GM23338 (cell line): ENCODE results near the gene SFI1. TPM values are rescaled to one million over a fixed set of nuclear protein-coding genes. Genes with fewer than 3 reads are reported as not detected.

Source experiments
- ATAC-seq: fragments of 200-7000 bp; cut with Tn5 transposase; 3 replicates; pipeline ENCODE4 v1.9.1; 2020
- DNase-seq: peaks from one replicate; pipeline ENCODE4 v3.0.0-alpha.2; 2015; ENCODE audit warnings: low spot score
- H2AFZ ChIP-seq: fragments of 200-600 bp; sonication (generic); 2 replicates; pipeline ENCODE4 v1.8.0; 2016; ENCODE audit warnings: antibody characterized with exemption, mild to moderate bottlenecking, moderate library complexity
- H3F3A ChIP-seq: fragments of 200-600 bp; sonication (generic); replicated peaks from 2 replicates; pipeline ENCODE4 v1.8.0; 2017; ENCODE audit warnings: antibody characterized with exemption, mixed run types, low read depth
- H3K27ac ChIP-seq: fragments of 200-600 bp; sonication (generic); 2 replicates; pipeline ENCODE4 v1.6.1; 2016; ENCODE audit warnings: low read depth
- H3K27me3 ChIP-seq: fragments of 200-600 bp; sonication (generic); 2 replicates; pipeline ENCODE4 v1.8.0; 2016; ENCODE audit warnings: mild to moderate bottlenecking, mixed run types, moderate library complexity; ENCODE audit not compliant: insufficient read depth
- H3K36me3 ChIP-seq: fragments of 200-600 bp; sonication (generic); 2 replicates; pipeline ENCODE4 v1.8.0; 2016; ENCODE audit warnings: mild to moderate bottlenecking; ENCODE audit not compliant: insufficient read depth
- H3K4me1 ChIP-seq: fragments of 200-600 bp; sonication (generic); 2 replicates; pipeline ENCODE4 v1.8.0; 2016; ENCODE audit warnings: mild to moderate bottlenecking, moderate library complexity; ENCODE audit not compliant: insufficient read depth
- H3K4me2 ChIP-seq: fragments of 200-600 bp; sonication (generic); 2 replicates; pipeline ENCODE4 v1.7.1; 2017; ENCODE audit warnings: mixed run types
- H3K4me3 ChIP-seq: fragments of 200-600 bp; sonication (generic); 2 replicates; pipeline ENCODE4 v1.6.1; 2016; ENCODE audit warnings: mixed run types
- H3K79me2 ChIP-seq: fragments of 200-600 bp; sonication (generic); replicated peaks from 2 replicates; pipeline ENCODE4 v1.8.0; 2017; ENCODE audit warnings: mild to moderate bottlenecking; ENCODE audit not compliant: insufficient read depth
- H3K9me2 ChIP-seq: fragments of 200-600 bp; sonication (generic); 2 replicates; pipeline ENCODE4 v1.8.0; 2017; ENCODE audit not compliant: insufficient read depth
- H4K20me1 ChIP-seq: fragments of 200-600 bp; sonication (generic); replicated peaks from 2 replicates; pipeline ENCODE4 v1.8.0; 2017; ENCODE audit warnings: mild to moderate bottlenecking; ENCODE audit not compliant: insufficient read depth
- H3K27ac Mint-ChIP-seq: 2 replicates; pipeline ENCODE4 v1.8.0; 2020; ENCODE audit warnings: inconsistent platforms, mild to moderate bottlenecking, moderate library complexity, mixed read lengths
- H3K27me3 Mint-ChIP-seq: 3 replicates; pipeline ENCODE4 v1.8.0; 2022; ENCODE audit warnings: low read depth, mild to moderate bottlenecking, moderate library complexity, mixed read lengths, inconsistent platforms; ENCODE audit not compliant: insufficient read depth, poor library complexity
- H3K36me3 Mint-ChIP-seq: 3 replicates; pipeline ENCODE4 v1.8.0; 2021; ENCODE audit warnings: low read depth, mild to moderate bottlenecking, inconsistent platforms, moderate library complexity, mixed read lengths
- H3K4me1 Mint-ChIP-seq: 3 replicates; pipeline ENCODE4 v1.8.0; 2020; ENCODE audit warnings: mild to moderate bottlenecking, inconsistent platforms, mixed read lengths
- H3K4me3 Mint-ChIP-seq: 3 replicates; pipeline ENCODE4 v1.8.0; 2021; ENCODE audit warnings: moderate library complexity, mild to moderate bottlenecking, inconsistent platforms, mixed read lengths
- H3K9me3 Mint-ChIP-seq: 3 replicates; pipeline ENCODE4 v1.8.0; 2020; ENCODE audit warnings: moderate library complexity, mild to moderate bottlenecking, inconsistent platforms, mixed read lengths
- CREB1 ChIP-seq: fragments of 250-450 bp; sonication (Bioruptor Pico); IDR thresholded peaks from 2 replicates; pipeline ENCODE4 v1.5.0; 2020; ENCODE audit warnings: low read depth, mild to moderate bottlenecking, moderate library complexity
- CTCF ChIP-seq, 2 experiments: fragments of 200-600 bp in 1 of 2; sonication (generic) in 1 of 2; conservative IDR thresholded peaks; 2 replicates each; pipeline versions ENCODE4 v1.5.1 to v1.6.1; 2016 to 2017; ENCODE audit warnings: antibody characterized with exemption in 2 of 2, low read depth in 2 of 2, mild to moderate bottlenecking in 2 of 2, moderate library complexity in 1 of 2
- ETS1 ChIP-seq: IDR thresholded peaks from 2 replicates; pipeline ENCODE4 v1.6.1; 2016; ENCODE audit warnings: antibody characterized with exemption
- EZH2 ChIP-seq: fragments of 200-600 bp; sonication (generic); IDR thresholded peaks from one replicate; pipeline ENCODE4 v1.8.0; 2017; ENCODE audit warnings: antibody characterized with exemption, mild to moderate bottlenecking, low read depth; ENCODE audit not compliant: unreplicated experiment
- JUNB ChIP-seq: IDR thresholded peaks from one replicate; pipeline ENCODE4 v1.6.1; 2016; ENCODE audit warnings: antibody characterized with exemption; ENCODE audit not compliant: unreplicated experiment
- NANOG ChIP-seq: IDR thresholded peaks from 2 replicates; pipeline ENCODE4 v1.6.1; 2016; ENCODE audit warnings: antibody characterized with exemption, borderline replicate concordance
- POLR2AphosphoS5 ChIP-seq: IDR thresholded peaks from 2 replicates; pipeline ENCODE4 v1.6.1; 2016; ENCODE audit warnings: antibody characterized with exemption, low read depth
- REST ChIP-seq: IDR thresholded peaks from one replicate; pipeline ENCODE4 v1.6.1; 2018; ENCODE audit warnings: antibody characterized with exemption; ENCODE audit not compliant: unreplicated experiment
- STAT1 ChIP-seq: IDR thresholded peaks from one replicate; pipeline ENCODE4 v1.6.1; 2016; ENCODE audit warnings: antibody characterized with exemption; ENCODE audit not compliant: unreplicated experiment
- ZNF114 ChIP-seq: fragments of 250-450 bp; sonication (Bioruptor Pico); IDR thresholded peaks from 2 replicates; pipeline ENCODE4 v1.5.0; 2020; ENCODE audit warnings: mild to moderate bottlenecking, moderate library complexity
- ZNF331 ChIP-seq: fragments of 250-450 bp; sonication (Bioruptor Pico); IDR thresholded peaks from 2 replicates; pipeline ENCODE4 v1.5.0; 2020; ENCODE audit warnings: low read depth, mild to moderate bottlenecking, moderate library complexity
- polyA plus RNA-seq: library from polyadenylated mRNA; unstranded; fragments of >200 nt; fragmentation: Nextera tagmentation; extraction: Ambion mirVana; gene quantifications from 2 replicates; pipeline ENCODE4 v1.2.1, GENCODE V29; 2016
- total RNA-seq: library from RNA; depleted of rRNA; stranded (reverse); fragments of >200 nt; shearing (Covaris generic); gene quantifications from 2 replicates; pipeline ENCODE4 v1.2.3, GENCODE V29; 2014

The SFI1 gene
- total and polyA plus RNA-seq, 2 experiments from 2014 or later = 16.7 to 25.6 TPM

- ATAC-seq = peak; percentile 36
- no peak overlapping the region for H3K27ac ChIP-seq
These were observed 7.2 kb upstream of the SFI1 start for GRCh38 chr22:31488988-31489617.

GRCh38 chr22:31489632-31490495, 6.5 kb upstream of the SFI1 start, which contains the start of gene EIF4ENIF1:
Gene EIF4ENIF1, minus strand, starts transcription at chr22:31489842. Its CDS starts 1,124 bp downstream, at chr22:31488718.
- no peaks in the 10 kb centered on the region; the same call in 1 of the 2 replicates for H3K36me3 ChIP-seq
- H3K4me2 ChIP-seq = peak within 1 kb of the TSS; percentile 97
- H3K27ac ChIP-seq = peak within 1 kb of the TSS; percentile 78; the same call in 1 of the 2 replicates
- H3K27me3 ChIP-seq = no peaks in the 10 kb centered on the region
- H3K4me3 Mint-ChIP-seq = peak within 1 kb of the TSS; percentile 86
- DNase-seq = peak; percentile 87
- peaks cover 25% of the 10 kb centered on the region for H3K4me1 Mint-ChIP-seq
- H4K20me1 ChIP-seq = peaks cover 7% of the 10 kb centered on the region
- no peaks in the 10 kb centered on the region for H3K9me2 ChIP-seq
- peak; percentile 72 for ATAC-seq
- peak within 1 kb of the TSS; percentile 97 for H3K4me3 ChIP-seq
- peaks cover 18% of the 10 kb centered on the region for H3F3A ChIP-seq
- peaks cover 20% of the 10 kb centered on the region for H3K79me2 ChIP-seq
- peak within 1 kb of the TSS; percentile 63 for H3K27ac Mint-ChIP-seq
- peak within 1 kb of the TSS; percentile 98 for H2AFZ ChIP-seq
- H3K9me3 Mint-ChIP-seq = no peaks in the 10 kb centered on the region
- H3K27me3 Mint-ChIP-seq = peaks cover 7% of the 10 kb centered on the region
- H3K4me1 ChIP-seq = peaks cover 36% of the 10 kb centered on the region
- peaks cover 28% of the 10 kb centered on the region for H3K36me3 Mint-ChIP-seq
- TF ChIP-seq STAT1 (no peak), REST (no peak), NANOG (no peak), JUNB (no peak), ZNF114 (CRISPR knock-in tag) (no peak), POLR2AphosphoS5 (peak; percentile 66), EZH2 (no peak), ETS1 (0 out of 2 replicates have a peak, but pooled peaks have one; percentile 11), CREB1 (CRISPR knock-in tag) (0 out of 2 replicates have a peak, but pooled peaks have one; percentile 24)

More at GRCh38 chr22:31488988-31489617, 7.2 kb upstream of the SFI1 start:
- peaks cover 20% of the 10 kb centered on the region for H3K4me1 Mint-ChIP-seq
- peak overlapping the region; percentile 97 for H3K4me3 ChIP-seq
- H3K4me2 ChIP-seq = peak overlapping the region; percentile 97
- H3K36me3 Mint-ChIP-seq = peaks cover 35% of the 10 kb centered on the region
- H3K4me3 Mint-ChIP-seq = peak overlapping the region; percentile 78
- no peak overlapping the region for H3K27ac Mint-ChIP-seq
- peak; percentile 65 for DNase-seq
- peaks cover 29% of the 10 kb centered on the region for H3K4me1 ChIP-seq
- peaks cover 7% of the 10 kb centered on the region for H3K27me3 Mint-ChIP-seq
- H3K36me3 ChIP-seq = no peaks in the 10 kb centered on the region; the same call in 1 of the 2 replicates
- no peaks in the 10 kb centered on the region for H3K9me3 Mint-ChIP-seq
- H3F3A ChIP-seq = peaks cover 18% of the 10 kb centered on the region
- H4K20me1 ChIP-seq = peaks cover 7% of the 10 kb centered on the region
- peaks cover 23% of the 10 kb centered on the region for H3K79me2 ChIP-seq
- H3K9me2 ChIP-seq = no peaks in the 10 kb centered on the region
- no peak for TF ChIP-seq ZNF331 (CRISPR knock-in tag)
- peak in 1 of 2 experiments; percentile 17; a peak in 1 of 4 replicates for TF ChIP-seq CTCF (conservative IDR thresholded peaks at IDR 0.05; ENCODE audit: low read depth in 2 of 2)
- peak overlapping the region; percentile 35; the same call in 1 of the 2 replicates for H2AFZ ChIP-seq
- no peaks in the 10 kb centered on the region for H3K27me3 ChIP-seq
